AG04449 (cell line): Measurements from ENCODE around the gene C9orf50.

ENCODE experiments used
- CTCF ChIA-PET: fragments of 350-600 bp; formaldehyde crosslinking; extraction: SDS; loops from one replicate; lab custom pipeline; 2021; ENCODE audit warnings: antibody characterized with exemption; lab: Yijun Ruan, JAX
- POLR2A ChIA-PET: fragments of 400-600, 350-600 bp; formaldehyde crosslinking; extraction: SDS; loops from one replicate; lab custom pipeline; 2020; ENCODE audit warnings: antibody characterized with exemption, inconsistent platforms; lab: Yijun Ruan, JAX
- DNase-seq: peaks from one replicate; pipeline ENCODE4 v3.0.0-alpha.2; 2010; ENCODE audit warnings: low read depth, low spot score
- H3K4me3 ChIP-seq: 2 replicates; pipeline ENCODE4 v1.5.1; 2011; ENCODE audit warnings: low read depth, mild to moderate bottlenecking, control low read depth, low read length
- CTCF ChIP-seq: IDR thresholded peaks from one replicate; pipeline ENCODE4 v1.5.1; 2011; ENCODE audit warnings: mild to moderate bottlenecking, moderate library complexity, low read length, control low read depth, inconsistent platforms; ENCODE audit not compliant: insufficient read depth; ENCODE audit errors: missing control alignments

Gene C9orf50

GRCh38 chr9:129617167-129617566, 3.7 kb downstream of the C9orf50 start:
- no peak for DNase-seq
- CTCF ChIA-PET, result interaction anchor here (0.9 to 7.8 kb wide), 3 partner anchors 379 to 481 kb away, joined by 3 to 286 read pairs (median 3); no protein-coding TSS in a partner anchor
- POLR2A ChIA-PET, result interaction anchor here (1.0 to 1.9 kb wide), 3 partner anchors 9 to 486 kb away, joined by 3 to 5 read pairs (median 4); partner anchors contain the start of gene NTMT1
- H3K4me3 ChIP-seq, result no peak overlapping the region
- peak; percentile 69 for TF ChIP-seq CTCF

- ChIA-PET CTCF (interaction anchor here (1.2 to 7.8 kb wide), 3 partner anchors 7 to 480 kb away, joined by 3 to 286 read pairs (median 114); partner anchors contain the start of genes C9orf50 and NTMT1), POLR2A (interaction anchor here (1.9 kb wide), 1 partner anchor 11 kb away, joined by 5 read pairs; the partner anchor contains the start of gene NTMT1)
- no peak for TF ChIP-seq CTCF
- no peak for DNase-seq
- no peak overlapping the region for H3K4me3 ChIP-seq
Observed at GRCh38 chr9:129615407-129616285, 5.3 kb downstream of the C9orf50 start.

- no peak for TF ChIP-seq CTCF
- POLR2A ChIA-PET, result no interaction called here
- CTCF ChIA-PET, result interaction anchor here (1.4 to 7.8 kb wide), 3 partner anchors 8 to 479 kb away, joined by 5 to 286 read pairs (median 114); partner anchors contain the start of genes C9orf50 and NTMT1
- H3K4me3 ChIP-seq, result no peak overlapping the region
- no peak for DNase-seq
Observed at GRCh38 chr9:129614932-129615331, 6.0 kb downstream of the C9orf50 start.

GRCh38 chr9:129613520-129614175, 7.3 kb downstream of the C9orf50 start:
- TF ChIP-seq CTCF, result no peak
- ChIA-PET CTCF (interaction anchor here (0.6 to 7.8 kb wide), 7 partner anchors 9 to 478 kb away, joined by 3 to 286 read pairs (median 3); partner anchors contain the start of genes C9orf50 and NTMT1), POLR2A (interaction anchor here (0.8 to 1.1 kb wide), 2 partner anchors 114 to 475 kb away, joined by 3 to 4 read pairs; no protein-coding TSS in a partner anchor)
- no peak for DNase-seq
- H3K4me3 ChIP-seq, result no peak overlapping the region

- CTCF ChIA-PET, result interaction anchor here (0.9 to 7.8 kb wide), 8 partner anchors 10 to 477 kb away, joined by 3 to 286 read pairs (median 3); partner anchors contain the start of genes C9orf50 and NTMT1
- no peak overlapping the region for H3K4me3 ChIP-seq
- DNase-seq, result no peak
- POLR2A ChIA-PET, result interaction anchor here (0.8 to 4.0 kb wide), 2 partner anchors 114 to 435 kb away, joined by 3 to 17 read pairs; partner anchors contain the start of gene IER5L
- TF ChIP-seq CTCF, result no peak
Observed at GRCh38 chr9:129612815-129613519, 7.9 kb downstream of the C9orf50 start.
